Nasal cavity respiratory epithelium epithelial cell of viscerocranial mucosa (primary cell): Measurements from ENCODE around the gene MAP3K15. TPM values are rescaled to one million over a fixed set of nuclear protein-coding genes. Genes with fewer than 3 reads are reported as not detected.

Experiments used
- total RNA-seq: library from RNA; depleted of rRNA; stranded (reverse); fragments of >200 nt; gene quantifications from 2 replicates; pipeline ENCODE4 v1.2.3, GENCODE V29; 2014

MAP3K15 gene
- total RNA-seq, result not detected in 2 replicates

DNA sequence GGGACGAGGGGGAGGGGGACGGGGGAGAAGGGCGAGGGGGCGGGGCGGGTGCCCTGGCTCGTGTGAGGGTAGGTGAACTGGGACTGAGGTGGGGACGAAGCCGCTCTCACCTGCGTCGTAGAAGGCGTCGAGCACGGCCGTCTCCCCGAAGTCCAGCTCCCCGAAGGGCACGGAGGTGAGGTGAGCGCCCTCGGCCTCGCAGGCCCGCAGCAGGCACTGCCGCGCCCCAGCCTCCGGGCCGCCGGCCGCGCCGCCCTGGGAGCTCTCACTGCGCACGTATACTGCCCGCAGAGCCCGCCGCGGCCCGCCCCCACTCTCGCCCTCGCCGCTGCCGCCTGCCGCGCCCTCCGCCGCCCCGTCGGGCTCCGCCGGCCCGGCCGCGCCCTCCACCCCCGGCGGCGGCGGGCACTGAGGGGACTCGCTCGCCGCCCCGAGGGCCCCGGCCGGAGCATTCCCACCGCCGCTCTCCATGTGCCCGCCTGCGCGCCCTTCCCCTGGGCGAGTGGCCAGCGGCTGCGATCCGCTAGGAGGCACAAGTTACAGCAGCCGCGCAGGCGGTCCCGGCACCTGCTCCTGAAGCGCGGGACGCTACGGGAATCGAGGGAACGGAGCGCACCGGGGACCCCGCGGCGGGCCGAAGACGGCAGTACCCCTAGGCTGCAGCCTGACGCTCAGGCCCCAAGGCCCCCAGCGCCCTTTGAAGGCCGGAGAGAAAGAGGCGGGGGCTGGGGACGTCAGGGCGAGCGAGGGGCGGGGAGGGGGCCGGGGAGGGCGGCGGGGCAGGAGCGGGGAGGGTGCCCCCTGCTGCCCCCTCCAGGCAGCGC, at the start of gene MAP3K15:
Gene MAP3K15 (minus strand): TSS at position 718 of the 824 bp plus-strand sequence. CDS start 247 bp downstream, at position 471.

GRCh38 chrX:19343535-19344408, 171.5 kb downstream of the MAP3K15 start, which contains the start of gene PDHA1:
Gene PDHA1, plus strand, starts transcription at chrX:19343927. Its CDS starts 111 bp downstream, at chrX:19344038.

Other genes starting within 250 kb of the MAP3K15 start
- gene PDHA1, start 171.6 kb downstream of the MAP3K15 start, total RNA-seq, result 96.7 and 175 TPM in 2 replicates